Ovary (tissue), 3 donors: ENCODE results near the gene NEIL1.

ENCODE experiments used
- CTCF ChIP-seq, 3 donors: fragments of 450-650 bp in 2 of 3; fragments of 200-600 bp in 1 of 3; IDR thresholded peaks; one replicate each; pipeline versions ENCODE4 v1.5.1 to v1.8.0; 2016 to 2022; ENCODE audit warnings: antibody characterized with exemption in 3 of 3, mild to moderate bottlenecking in 1 of 3
- POLR2A ChIP-seq: fragments of 450-650 bp; IDR thresholded peaks from one replicate; pipeline ENCODE4 v1.6.1; 2017; ENCODE audit warnings: antibody characterized with exemption, mild to moderate bottlenecking, moderate library complexity
- donor health status: DM: no; HTN: no; CAD: no.

- TF ChIP-seq CTCF (IDR thresholded peaks at IDR 0.05) (no peak), POLR2A (no peak)
These were observed 9.2 kb downstream of the NEIL1 start for GRCh38 chr15:75356006-75356405.
